WERI-Rb-1 (cell line): ENCODE data around the gene SLC35A1.

Experiments used
- DNase-seq: peaks from one replicate; pipeline ENCODE4 v3.0.0-alpha.2; 2020
- H3K27ac ChIP-seq: fragments of 250-450 bp; sonication (Bioruptor Pico); 2 replicates; pipeline ENCODE4 v1.5.1; 2020; ENCODE audit warnings: mild to moderate bottlenecking, moderate library complexity
- H3K27me3 ChIP-seq: fragments of 250-450 bp; sonication (Bioruptor Pico); 2 replicates; pipeline ENCODE4 v1.5.1; 2021; ENCODE audit warnings: mild to moderate bottlenecking, low read depth, moderate library complexity; ENCODE audit not compliant: insufficient read depth, severe bottlenecking
- H3K36me3 ChIP-seq: fragments of 250-450 bp; sonication (Bioruptor Pico); 2 replicates; pipeline ENCODE4 v1.5.1; 2020; ENCODE audit warnings: mild to moderate bottlenecking, moderate library complexity
- H3K4me3 ChIP-seq: 2 replicates; pipeline ENCODE4 v1.5.1; 2011; ENCODE audit warnings: low read depth, mild to moderate bottlenecking, control low read depth, low read length
- H3K9me3 ChIP-seq: fragments of 250-450 bp; sonication (Bioruptor Pico); 2 replicates; pipeline ENCODE4 v1.5.1; 2021; ENCODE audit warnings: mild to moderate bottlenecking, moderate library complexity; ENCODE audit not compliant: severe bottlenecking
- TF ChIP-seq, protein P1 (sequence below): IDR thresholded peaks from 2 replicates; pipeline ENCODE4 v1.5.1; 2011; ENCODE audit warnings: low read depth, mild to moderate bottlenecking, control low read depth, inconsistent platforms, low read length

SLC35A1 gene, protein sequence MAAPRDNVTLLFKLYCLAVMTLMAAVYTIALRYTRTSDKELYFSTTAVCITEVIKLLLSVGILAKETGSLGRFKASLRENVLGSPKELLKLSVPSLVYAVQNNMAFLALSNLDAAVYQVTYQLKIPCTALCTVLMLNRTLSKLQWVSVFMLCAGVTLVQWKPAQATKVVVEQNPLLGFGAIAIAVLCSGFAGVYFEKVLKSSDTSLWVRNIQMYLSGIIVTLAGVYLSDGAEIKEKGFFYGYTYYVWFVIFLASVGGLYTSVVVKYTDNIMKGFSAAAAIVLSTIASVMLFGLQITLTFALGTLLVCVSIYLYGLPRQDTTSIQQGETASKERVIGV

DNA sequence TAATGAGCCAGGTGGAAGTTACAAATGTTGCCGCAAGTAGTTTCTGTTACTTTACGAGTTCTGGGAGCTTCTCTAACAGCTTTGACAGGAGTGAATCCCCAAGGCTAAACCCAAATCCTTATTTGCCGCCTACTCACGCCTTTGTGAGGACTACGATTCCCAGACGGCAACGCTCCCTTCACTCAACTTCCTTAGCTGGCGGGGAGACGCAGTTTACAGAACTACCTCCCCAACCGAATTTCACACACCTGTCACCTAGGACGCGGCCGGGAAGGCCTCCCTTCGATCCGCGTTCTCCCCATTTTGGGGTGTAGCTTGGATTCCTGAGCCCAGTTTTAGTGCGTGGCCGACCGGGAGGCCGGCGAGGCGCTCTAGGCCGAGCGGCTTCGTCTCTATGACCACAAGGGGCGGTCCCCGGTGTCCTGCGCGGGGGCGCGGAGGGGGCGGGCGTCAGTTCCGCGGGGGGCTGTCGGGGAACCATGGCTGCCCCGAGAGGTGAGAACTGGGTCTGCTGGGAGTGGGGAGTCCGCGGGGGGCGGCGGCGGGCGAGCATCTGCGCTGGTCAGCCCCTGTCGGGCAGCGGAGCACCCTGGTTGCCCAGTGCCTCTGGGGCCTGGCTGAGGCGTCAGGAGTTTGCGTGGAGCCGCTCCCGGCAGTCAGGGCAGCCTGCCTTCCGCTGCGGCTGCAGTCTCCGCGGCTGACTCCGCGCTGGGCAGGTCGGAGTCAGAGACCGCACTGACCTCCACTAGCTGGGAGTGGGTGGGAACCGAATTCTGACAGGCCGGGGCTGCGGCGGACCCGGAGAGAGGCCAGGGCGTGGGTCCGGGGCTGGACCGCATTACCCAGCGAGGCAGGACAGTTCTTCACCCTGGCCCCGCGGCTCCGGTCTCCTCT lies at the start of gene SLC35A1:
TSS of gene SLC35A1 (plus strand) at position 450 of the 894 bp plus-strand sequence. CDS start at position 480, 30 bp downstream.
- TF ChIP-seq, protein P1, sequence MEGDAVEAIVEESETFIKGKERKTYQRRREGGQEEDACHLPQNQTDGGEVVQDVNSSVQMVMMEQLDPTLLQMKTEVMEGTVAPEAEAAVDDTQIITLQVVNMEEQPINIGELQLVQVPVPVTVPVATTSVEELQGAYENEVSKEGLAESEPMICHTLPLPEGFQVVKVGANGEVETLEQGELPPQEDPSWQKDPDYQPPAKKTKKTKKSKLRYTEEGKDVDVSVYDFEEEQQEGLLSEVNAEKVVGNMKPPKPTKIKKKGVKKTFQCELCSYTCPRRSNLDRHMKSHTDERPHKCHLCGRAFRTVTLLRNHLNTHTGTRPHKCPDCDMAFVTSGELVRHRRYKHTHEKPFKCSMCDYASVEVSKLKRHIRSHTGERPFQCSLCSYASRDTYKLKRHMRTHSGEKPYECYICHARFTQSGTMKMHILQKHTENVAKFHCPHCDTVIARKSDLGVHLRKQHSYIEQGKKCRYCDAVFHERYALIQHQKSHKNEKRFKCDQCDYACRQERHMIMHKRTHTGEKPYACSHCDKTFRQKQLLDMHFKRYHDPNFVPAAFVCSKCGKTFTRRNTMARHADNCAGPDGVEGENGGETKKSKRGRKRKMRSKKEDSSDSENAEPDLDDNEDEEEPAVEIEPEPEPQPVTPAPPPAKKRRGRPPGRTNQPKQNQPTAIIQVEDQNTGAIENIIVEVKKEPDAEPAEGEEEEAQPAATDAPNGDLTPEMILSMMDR: no peak
- peaks cover 10% of the 10 kb centered on the region for H3K36me3 ChIP-seq
- H3K27ac ChIP-seq: peak within 1 kb of the TSS; percentile 96
- peak within 1 kb of the TSS; percentile 98 for H3K4me3 ChIP-seq
- H3K9me3 ChIP-seq: no peaks in the 10 kb centered on the region
- no peaks in the 10 kb centered on the region for H3K27me3 ChIP-seq
- peak; percentile 86 for DNase-seq

DNA sequence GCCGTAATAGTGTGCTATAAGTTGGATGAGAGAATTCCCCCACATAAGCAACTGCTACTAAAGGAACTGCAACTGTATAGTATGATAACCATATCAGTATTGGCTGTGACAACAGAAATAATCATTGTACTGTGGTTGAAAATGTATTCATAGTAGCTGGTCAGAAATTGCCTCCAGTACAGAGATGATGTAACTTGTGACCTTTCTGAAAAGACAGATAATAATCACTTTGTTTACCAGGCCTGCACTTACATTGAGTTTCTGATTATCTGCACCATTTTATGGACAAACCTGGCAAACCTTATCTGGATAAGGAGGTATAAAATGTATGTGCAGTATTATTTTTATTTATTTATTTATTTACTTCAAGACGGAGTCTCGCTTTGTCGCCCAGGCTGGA lies 46.0 kb upstream of the SLC35A1 start:
- TF ChIP-seq, protein P1: no peak
- no peaks in the 10 kb centered on the region for H3K36me3 ChIP-seq
- H3K4me3 ChIP-seq: no peak overlapping the region
- no peak for DNase-seq
- H3K27me3 ChIP-seq: no peaks in the 10 kb centered on the region
- H3K27ac ChIP-seq: no peak overlapping the region
- no peaks in the 10 kb centered on the region for H3K9me3 ChIP-seq

DNA sequence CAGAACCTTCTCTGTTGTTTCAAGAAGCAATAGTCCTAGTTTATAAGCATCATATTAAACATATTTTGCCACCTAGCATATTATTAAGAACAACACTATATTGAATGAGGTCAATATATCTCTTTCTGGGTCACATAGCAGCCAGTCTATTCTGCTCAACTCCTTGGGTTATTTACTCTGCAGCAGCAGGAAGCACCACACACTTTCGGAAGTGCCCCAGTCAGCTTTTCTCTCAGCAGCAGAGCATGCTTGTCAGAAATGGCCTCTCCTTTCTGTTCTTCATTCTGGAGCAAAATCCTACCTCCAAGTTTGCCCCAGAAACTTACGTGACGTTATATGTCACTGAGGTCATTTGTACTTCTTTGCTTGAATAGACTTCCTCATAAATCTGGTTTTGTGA lies 42.3 kb upstream of the SLC35A1 start:
- H3K27me3 ChIP-seq: no peaks in the 10 kb centered on the region
- no peak for DNase-seq
- no peak overlapping the region for H3K4me3 ChIP-seq
- no peaks in the 10 kb centered on the region for H3K9me3 ChIP-seq
- H3K27ac ChIP-seq: no peak overlapping the region
- H3K36me3 ChIP-seq: no peaks in the 10 kb centered on the region
- TF ChIP-seq, protein P1: no peak

DNA sequence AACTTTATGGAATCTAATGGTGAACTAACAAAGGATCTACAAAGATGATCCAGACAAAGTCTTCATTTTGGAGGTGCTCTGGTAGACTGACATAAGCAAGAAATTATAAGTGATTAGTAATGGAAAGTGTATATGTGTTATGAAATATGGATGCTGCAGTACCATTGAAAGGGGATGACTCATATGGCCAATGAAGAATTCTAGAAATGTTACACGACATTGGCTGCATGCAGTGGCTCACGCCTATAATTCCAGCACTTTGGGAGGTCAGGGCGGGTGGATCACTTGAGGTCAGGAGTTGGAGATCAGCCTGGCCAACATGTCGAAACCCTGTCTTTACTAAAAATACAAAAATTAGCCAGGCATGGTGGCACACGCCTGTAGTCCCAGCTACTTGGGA lies 41.5 kb upstream of the SLC35A1 start:
- H3K36me3 ChIP-seq: no peaks in the 10 kb centered on the region
- TF ChIP-seq, protein P1: no peak
- no peak for DNase-seq
- H3K27me3 ChIP-seq: no peaks in the 10 kb centered on the region
- H3K27ac ChIP-seq: no peak overlapping the region
- no peak overlapping the region for H3K4me3 ChIP-seq
- H3K9me3 ChIP-seq: no peaks in the 10 kb centered on the region

DNA sequence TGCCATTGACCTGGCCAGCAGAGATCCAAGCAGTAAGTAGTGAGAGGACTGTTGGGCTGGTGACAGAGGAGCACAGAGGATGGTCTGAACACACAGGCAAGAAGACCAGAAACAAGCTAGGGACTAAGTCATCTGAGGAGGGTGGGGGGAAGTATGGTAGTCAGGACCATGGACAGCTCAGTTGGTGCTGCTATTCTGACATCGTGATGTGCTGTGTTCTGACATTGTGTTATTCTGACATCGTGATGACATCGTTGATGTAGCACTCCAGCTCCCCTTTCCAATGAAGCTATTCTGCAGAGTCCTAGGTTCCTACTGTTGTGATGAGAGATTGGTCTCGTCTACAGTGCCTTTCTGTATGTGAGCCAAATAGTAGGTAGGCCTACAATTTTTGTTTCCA lies 36.3 kb upstream of the SLC35A1 start:
- DNase-seq: no peak
- Histone ChIP-seq H3K9me3 (no peaks in the 10 kb centered on the region), H3K27ac (no peak overlapping the region), H3K36me3 (no peaks in the 10 kb centered on the region), H3K27me3 (no peaks in the 10 kb centered on the region), H3K4me3 (no peak overlapping the region)
- TF ChIP-seq, protein P1: no peak
